ENCODE results near the gene RAI1.

Gene RAI1

GRCh38 chr17:17783116-17783824, 102.0 kb downstream of the RAI1 start:
- no peak for DNase-seq (ENCODE audit: low read depth in 2 of 2)

- DNase-seq (ENCODE audit: low read depth in 2 of 2) = peak in 1 of 2 experiments; percentile 44
These were observed 102.8 kb downstream of the RAI1 start for GRCh38 chr17:17783825-17784656.

- no peak for DNase-seq (ENCODE audit: low read depth in 2 of 2)
These were observed 103.5 kb downstream of the RAI1 start for GRCh38 chr17:17784657-17785267.

GRCh38 chr17:17785407-17785806, 104.1 kb downstream of the RAI1 start:
- no peak for DNase-seq (ENCODE audit: low read depth in 2 of 2)

- no peak for DNase-seq (ENCODE audit: low read depth in 2 of 2)
These were observed 105.7 kb downstream of the RAI1 start for GRCh38 chr17:17786998-17787397.

GRCh38 chr17:17787568-17787967, 106.3 kb downstream of the RAI1 start:
- DNase-seq (ENCODE audit: low read depth in 2 of 2) = no peak

- DNase-seq (ENCODE audit: low read depth in 2 of 2) = no peak
These were observed 107.7 kb downstream of the RAI1 start for GRCh38 chr17:17788967-17789366.

- DNase-seq (ENCODE audit: low read depth in 2 of 2) = no peak
These were observed 108.2 kb downstream of the RAI1 start for GRCh38 chr17:17789410-17789809.

- no peak for DNase-seq (ENCODE audit: low read depth in 2 of 2)
These were observed 108.8 kb downstream of the RAI1 start for GRCh38 chr17:17789828-17790636.

GRCh38 chr17:17790637-17791464, 109.6 kb downstream of the RAI1 start:
- DNase-seq (ENCODE audit: low read depth in 2 of 2) = no peak

GRCh38 chr17:17792037-17792550, 110.8 kb downstream of the RAI1 start:
- no peak for DNase-seq (ENCODE audit: low read depth in 2 of 2)

GRCh38 chr17:17792551-17793377, 111.5 kb downstream of the RAI1 start:
- DNase-seq (ENCODE audit: low read depth in 2 of 2) = peak in 1 of 2 experiments; percentile 46

- DNase-seq (ENCODE audit: low read depth in 2 of 2) = no peak
These were observed 112.3 kb downstream of the RAI1 start for GRCh38 chr17:17793378-17794214.

- no peak for DNase-seq (ENCODE audit: low read depth in 2 of 2)
These were observed 113.1 kb downstream of the RAI1 start for GRCh38 chr17:17794382-17794781.

- no peak for DNase-seq (ENCODE audit: low read depth in 2 of 2)
These were observed 114.0 kb downstream of the RAI1 start for GRCh38 chr17:17795296-17795695.

GRCh38 chr17:17795946-17796786, 114.9 kb downstream of the RAI1 start:
- no peak for DNase-seq (ENCODE audit: low read depth in 2 of 2)

GRCh38 chr17:17796787-17797061, 115.5 kb downstream of the RAI1 start:
- no peak for DNase-seq (ENCODE audit: low read depth in 2 of 2)

- no peak for DNase-seq (ENCODE audit: low read depth in 2 of 2)
These were observed 116.0 kb downstream of the RAI1 start for GRCh38 chr17:17797119-17797809.
